Heart right ventricle (tissue), 16 donors: ENCODE data around the gene SCAMP3. TPM values are rescaled to one million over a fixed set of nuclear protein-coding genes. Genes with fewer than 3 reads are reported as not detected.
"Not testable (repeated sequence)": the region's sequence is repeated elsewhere in the genome, so short reads cannot be mapped to it uniquely, and the experiment has no call there.

Experiments used
- ATAC-seq, 8 donors: fragments of 200-7000 bp; cut with Tn5 transposase; one replicate each; pipeline ENCODE4 v1.9.1; 2020; ENCODE audit warnings: mild to moderate bottlenecking in 8 of 8, moderate library complexity in 8 of 8, moderate number of reproducible peaks in 1 of 8
- DNase-seq, 2 donors: peaks; one replicate each; pipeline ENCODE4 v3.0.0-alpha.2; 2020
- H3K27ac ChIP-seq, 10 donors: fragments of 200-600 bp; sonication (generic) in 2 of 10; one replicate each; pipeline versions ENCODE4 v1.5.0 to v1.8.0; 2020 to 2022; ENCODE audit warnings: mild to moderate bottlenecking in 3 of 10
- H3K27me3 ChIP-seq, 7 donors: fragments of 200-600 bp; one replicate each; pipeline ENCODE4 v1.8.0; 2021 to 2022; ENCODE audit warnings: mild to moderate bottlenecking in 2 of 7
- H3K36me3 ChIP-seq, 9 donors: fragments of 200-600 bp; sonication (generic) in 1 of 9; one replicate each; pipeline versions ENCODE4 v1.5.0 to v1.8.0; 2020 to 2022; ENCODE audit warnings: mild to moderate bottlenecking in 2 of 9
- H3K4me1 ChIP-seq, 9 donors: fragments of 200-600 bp; sonication (generic) in 1 of 9; one replicate each; pipeline versions ENCODE4 v1.5.0 to v1.8.0; 2020 to 2022; ENCODE audit warnings: mild to moderate bottlenecking in 4 of 9
- H3K4me3 ChIP-seq, 10 donors: fragments of 200-600 bp; sonication (generic) in 2 of 10; one replicate each; pipeline versions ENCODE4 v1.5.0 to v1.8.0; 2020 to 2022; ENCODE audit warnings: mild to moderate bottlenecking in 7 of 10, moderate library complexity in 2 of 10
- H3K9me3 ChIP-seq, 11 donors: fragments of 200-600 bp in 10 of 11; sonication (generic) in 2 of 11; one replicate each; pipeline versions ENCODE4 v1.5.0 to v1.8.0; 2013 to 2022; ENCODE audit warnings: mild to moderate bottlenecking in 2 of 11, control low read depth in 1 of 11, moderate library complexity in 1 of 11
- CTCF ChIP-seq, 9 donors: fragments of 200-600 bp; sonication (generic) in 2 of 9; IDR thresholded peaks; one replicate each; pipeline versions ENCODE4 v1.5.0 to v1.8.0; 2021 to 2022; ENCODE audit warnings: antibody characterized with exemption in 9 of 9, mild to moderate bottlenecking in 5 of 9, moderate library complexity in 1 of 9
- WGBS, 2 donors: extraction: QIAGEN DNeasy Blood & Tissue Kit; methylation state at CpG; one replicate each; pipeline ENCODE4 v1.1.7; 2013; ENCODE audit warnings: inconsistent platforms in 1 of 2; 5-methylcytosine and 5-hydroxymethylcytosine counted together
- intact Hi-C, 10 donors: fragments of 100-400 bp; cut with DNase I; formaldehyde crosslinking; loops; one replicate each; pipeline versions ENCODE4 v1.11.1 to v1.14.2; 2022
- polyA plus RNA-seq, 2 donors: library from polyadenylated mRNA; stranded (reverse); fragments of 200-250 nt; gene quantifications; one replicate each; pipeline ENCODE4 v1.2.3, GENCODE V29; 2013
- total RNA-seq, 10 donors: library from RNA; stranded (reverse); fragmentation: NEBNext Ultra II Directional in 3 of 10; extraction: Animal tissue kit (Norgen Biotek cat#: 25700) in 3 of 10; gene quantifications; one replicate each; pipeline versions ENCODE4 v1.2.1 to v1.2.4, GENCODE V29; 2021 to 2023
- donor health status: Arrhythmogenic right ventricular cardiomyopathy.
- donor health status: ischemic (EF 13 %, LVEDD 7.1; RV severe dilation, severe dysfunction).
- donor health status: healthy with polysubstance abuse.
- donor health status: DM: no; HTN: yes; CAD: no.
- donor health status: DM: no; HTN: no; CAD: no.
- donor health status: ischemic (EF 25% LVEDD 6.9; RV normal size, moderate dysfunction).
- donor health status: ischemic (EF 25% LVEDD 5.7; RV mildly dilated, moderate dysfunction).
- donor health status: healthy.
- donor health status: DM: yes; HTN: yes; CAD: no.
- donor health status: Ischemic cardiomyopathy.
- donor health status: ischemic (EF 35%, LVEDD 5.7; RV mildly dilated, moderate dysfunction).
- donor health status: nonischemic (EF 11% LVEDD 7.7; RV severe dilation, severe dysfunction).
- donor health status: DM: yes; HTN: yes; CAD: no.
- donor health status: PGD.
- donor health status: ischemic (EF 29% LVEDD 5.4; RV normal size, mild dysfunction).
- donor health status: nonischemic (EF 23%, LVEDD 6.1; RV moderate dilation, normal function).

SCAMP3 gene
- total and polyA plus RNA-seq, 12 donors, result 47.9 to 109 (median 60.1) TPM

- peak overlapping the region in 9 of 10 donors; percentile 42 to 91 (median 88) for H3K27ac ChIP-seq
- no peaks in the 10 kb centered on the region for H3K36me3 ChIP-seq
- TF ChIP-seq CTCF (IDR thresholded peaks at IDR 0.05), result no peak
- intact Hi-C loops, result loop anchor here in 2 of 10 donors (5.0 to 10.0 kb wide), 2 partner anchors 51 to 53 kb away; partner anchors contain the start of genes KRTCAP2 (in 1 of the 2) and TRIM46 (in 1 of the 2)
- H3K27me3 ChIP-seq, result no peaks in the 10 kb centered on the region
- WGBS, 2 donors, result 50 to 51% methylated on average over 9 of the region's 9 CpGs
- H3K9me3 ChIP-seq, result no peaks in the 10 kb centered on the region
- peaks cover 6 to 49% (median 21%) of the 10 kb centered on the region in 9 donors for H3K4me1 ChIP-seq
- DNase-seq (no peak), ATAC-seq (no peak)
- peak overlapping the region in 9 of 10 donors; percentile 37 to 73 (median 62) for H3K4me3 ChIP-seq
Measured at GRCh38 chr1:155228096-155228427, 34.1 kb downstream of the SCAMP3 start.

GRCh38 chr1:155227261-155228095 lies 34.7 kb downstream of the SCAMP3 start:
- Histone ChIP-seq H3K4me1 (peaks cover 6 to 54% (median 21%) of the 10 kb centered on the region in 9 donors), H3K27me3 (no peaks in the 10 kb centered on the region), H3K27ac (peak overlapping the region; percentile 42 to 91 (median 88)), H3K4me3 (peak overlapping the region; percentile 32 to 73 (median 62)), H3K9me3 (no peaks in the 10 kb centered on the region), H3K36me3 (no peaks in the 10 kb centered on the region)
- peak in 1 of 9 donors; percentile 10 for TF ChIP-seq CTCF (IDR thresholded peaks at IDR 0.05)
- intact Hi-C loops, result loop anchor here in 4 of 10 donors (1.0 to 10.0 kb wide), 5 partner anchors 19 to 53 kb away; partner anchors contain the start of genes MTX1 (in 2 of the 4), KRTCAP2 (in 1 of the 4) and TRIM46 (in 1 of the 4)
- ATAC-seq, result peak; percentile 97 to 99 (median 98)
- WGBS, 2 donors, result 0 to 1% methylated on average over 42 of the region's 42 CpGs
- peak; percentile 96 to 99 for DNase-seq

GRCh38 chr1:155226910-155227260 lies 35.3 kb downstream of the SCAMP3 start:
- WGBS, 2 donors, result 0% methylated on average over 19 of the region's 19 CpGs
- Histone ChIP-seq H3K36me3 (no peaks in the 10 kb centered on the region), H3K27me3 (no peaks in the 10 kb centered on the region), H3K27ac (peak overlapping the region; percentile 15 to 91 (median 88)), H3K4me1 (peaks cover 6 to 58% (median 17%) of the 10 kb centered on the region in 9 donors), H3K9me3 (no peaks in the 10 kb centered on the region), H3K4me3 (peak overlapping the region; percentile 32 to 73 (median 62))
- TF ChIP-seq CTCF (IDR thresholded peaks at IDR 0.05), result peak in 1 of 9 donors; percentile 16
- DNase-seq (peak; percentile 29 to 55), ATAC-seq (peak; percentile 13 to 73 (median 48))
- intact Hi-C loops, result loop anchor here in 5 of 10 donors (1.0 to 10.0 kb wide), 6 partner anchors 18 to 52 kb away; partner anchors contain the start of genes MTX1 (in 2 of the 5), KRTCAP2 (in 1 of the 5) and TRIM46 (in 1 of the 5)

GRCh38 chr1:155226188-155226909 lies 35.8 kb downstream of the SCAMP3 start:
- DNase-seq, result peak; percentile 69 to 77
- Histone ChIP-seq H3K36me3 (no peaks in the 10 kb centered on the region), H3K4me3 (peak overlapping the region; percentile 32 to 73 (median 62)), H3K27me3 (no peaks in the 10 kb centered on the region), H3K9me3 (no peaks in the 10 kb centered on the region), H3K4me1 (peaks cover 6 to 60% (median 17%) of the 10 kb centered on the region in 9 donors), H3K27ac (peak overlapping the region in 9 of 10 donors; percentile 70 to 91 (median 88))
- intact Hi-C loops, result loop anchor here in 5 of 10 donors (1.0 to 10.0 kb wide), 5 partner anchors 18 to 52 kb away; partner anchors contain the start of genes KRTCAP2 (in 1 of the 5), MTX1 (in 1 of the 5) and TRIM46 (in 1 of the 5)
- WGBS, 2 donors, result 2% methylated on average over 7 of the region's 7 CpGs
- peak; percentile 8 to 78 (median 62) for TF ChIP-seq CTCF (IDR thresholded peaks at IDR 0.05)
- peak; percentile 27 to 72 (median 59) for ATAC-seq

- H3K27ac ChIP-seq, result peak overlapping the region in 2 of 10 donors; percentile 88 to 89
- WGBS, 2 donors, result 96% methylated on average over 8 of the region's 8 CpGs
- DNase-seq, H3K9me3 ChIP-seq, H3K27me3 ChIP-seq, H3K36me3 ChIP-seq, H3K4me3 ChIP-seq, ATAC-seq: not testable (repeated sequence)
- intact Hi-C loops, result loop anchor here in 2 of 10 donors (5.0 to 10.0 kb wide), 2 partner anchors 48 to 51 kb away; partner anchors contain the start of genes KRTCAP2 (in 1 of the 2) and TRIM46 (in 1 of the 2)
- H3K4me1 ChIP-seq, result peaks cover 6 to 68% (median 17%) of the 10 kb centered on the region in 9 donors
Measured at GRCh38 chr1:155225404-155225759, 36.8 kb downstream of the SCAMP3 start.
